NCI-H526 treated with DMSO at 0.1 percent for 48 hours (cell line): ENCODE results near the gene XAGE3.

Experiments used
- DNase-seq: peaks from one replicate; lab custom pipeline; 2025; lab: John Stamatoyannopoulos, UW

Gene XAGE3

GRCh38 chrX:52839137-52839536 lies 28.7 kb downstream of the XAGE3 start:
- DNase-seq, result no peak

- no peak for DNase-seq
These were observed 37.3 kb downstream of the XAGE3 start for GRCh38 chrX:52830551-52830950.

GRCh38 chrX:52824608-52825007 lies 43.3 kb downstream of the XAGE3 start:
- DNase-seq, result no peak

GRCh38 chrX:52821079-52821760 lies 46.7 kb downstream of the XAGE3 start:
- DNase-seq, result no peak

GRCh38 chrX:52819788-52820187 lies 48.1 kb downstream of the XAGE3 start:
- no peak for DNase-seq
